Keratinocyte (primary cell): ENCODE results near the gene ODF2L.

Experiments used
- CTCF ChIP-seq, 3 experiments: IDR thresholded peaks in 1 of 3; conservative IDR thresholded peaks in 1 of 3; optimal IDR thresholded peaks in 1 of 3; 2 replicates in 2 of 3; 3 replicates in 1 of 3; pipeline versions ENCODE3 to v1.5.1; 2011; ENCODE audit warnings: low read length in 3 of 3, mild to moderate bottlenecking in 3 of 3, moderate library complexity in 2 of 3, control low read depth in 1 of 3, inconsistent platforms in 1 of 3; ENCODE audit not compliant: insufficient read depth in 2 of 3; ENCODE audit errors: extremely low read depth in 1 of 3
- EZH2 ChIP-seq: IDR thresholded peaks from one replicate; pipeline ENCODE4 v1.6.1; 2012; ENCODE audit warnings: inconsistent platforms, mild to moderate bottlenecking, low read length, moderate library complexity

- TF ChIP-seq EZH2: no peak
- no peak for TF ChIP-seq CTCF (optimal IDR thresholded peaks at IDR 0.05 in 1 of 3, IDR thresholded peaks at IDR 0.05 in 1 of 3, conservative IDR thresholded peaks at IDR 0.05 in 1 of 3; ENCODE audit: extremely low read depth in 1 of 3, insufficient read depth in 2 of 3, low read length in 3 of 3)
Observed at GRCh38 chr1:86352086-86352485, 44.0 kb downstream of the ODF2L start.
